KOPT-K1 (cell line): ENCODE measurements around the gene PACRGL.
"Not testable (repeated sequence)": the region's sequence is repeated elsewhere in the genome, so short reads cannot be mapped to it uniquely, and the experiment has no call there.

ENCODE experiments used
- H3K27ac ChIP-seq: fragments of 200-600 bp; sonication (generic); 2 replicates; pipeline ENCODE4 v1.5.1; 2016; ENCODE audit warnings: antibody characterized with exemption, mild to moderate bottlenecking, low read depth, low read length; ENCODE audit not compliant: poor library complexity, severe bottlenecking
- H3K36me3 ChIP-seq: fragments of 200-600 bp; sonication (generic); 2 replicates; pipeline ENCODE4 v1.5.1; 2017; ENCODE audit warnings: antibody characterized with exemption, mild to moderate bottlenecking, low read length, moderate library complexity; ENCODE audit not compliant: insufficient read depth
- H3K9me3 ChIP-seq: fragments of 200-600 bp; sonication (generic); 2 replicates; pipeline ENCODE4 v1.5.1; 2017; ENCODE audit warnings: antibody characterized with exemption, low read length, mild to moderate bottlenecking; ENCODE audit not compliant: insufficient read depth, poor library complexity, severe bottlenecking

The PACRGL gene

DNA sequence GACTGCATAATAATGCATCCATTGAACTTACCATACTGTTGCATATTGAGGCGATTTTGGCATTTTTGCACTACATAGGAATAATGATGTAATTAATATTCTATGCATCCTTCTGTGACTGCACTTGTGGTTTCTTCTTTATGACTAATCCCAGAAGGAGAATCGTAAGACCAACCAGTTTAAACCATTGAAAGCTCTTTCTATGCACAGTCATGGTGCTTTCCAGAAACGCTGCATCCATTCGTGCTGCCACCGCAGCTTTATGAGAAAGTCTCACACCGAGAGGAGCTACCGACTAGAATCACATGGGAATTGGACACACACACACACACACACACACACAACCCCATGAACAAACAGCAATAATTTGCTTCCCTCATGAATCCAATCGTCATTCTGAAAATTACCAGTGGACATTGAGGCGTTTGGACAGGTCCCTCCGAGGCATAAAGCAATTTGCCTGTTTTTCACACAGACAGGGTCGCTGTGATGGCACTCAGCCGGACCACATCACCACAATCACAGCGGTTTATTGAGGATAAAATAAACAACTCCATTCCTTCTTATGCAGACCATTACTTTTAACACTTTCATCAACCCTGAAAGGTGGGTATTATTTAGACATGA, 64.2 kb downstream of the PACRGL start:
- Histone ChIP-seq H3K36me3 (no peaks in the 10 kb centered on the region), H3K9me3 (no peaks in the 10 kb centered on the region), H3K27ac (no peak overlapping the region)

DNA sequence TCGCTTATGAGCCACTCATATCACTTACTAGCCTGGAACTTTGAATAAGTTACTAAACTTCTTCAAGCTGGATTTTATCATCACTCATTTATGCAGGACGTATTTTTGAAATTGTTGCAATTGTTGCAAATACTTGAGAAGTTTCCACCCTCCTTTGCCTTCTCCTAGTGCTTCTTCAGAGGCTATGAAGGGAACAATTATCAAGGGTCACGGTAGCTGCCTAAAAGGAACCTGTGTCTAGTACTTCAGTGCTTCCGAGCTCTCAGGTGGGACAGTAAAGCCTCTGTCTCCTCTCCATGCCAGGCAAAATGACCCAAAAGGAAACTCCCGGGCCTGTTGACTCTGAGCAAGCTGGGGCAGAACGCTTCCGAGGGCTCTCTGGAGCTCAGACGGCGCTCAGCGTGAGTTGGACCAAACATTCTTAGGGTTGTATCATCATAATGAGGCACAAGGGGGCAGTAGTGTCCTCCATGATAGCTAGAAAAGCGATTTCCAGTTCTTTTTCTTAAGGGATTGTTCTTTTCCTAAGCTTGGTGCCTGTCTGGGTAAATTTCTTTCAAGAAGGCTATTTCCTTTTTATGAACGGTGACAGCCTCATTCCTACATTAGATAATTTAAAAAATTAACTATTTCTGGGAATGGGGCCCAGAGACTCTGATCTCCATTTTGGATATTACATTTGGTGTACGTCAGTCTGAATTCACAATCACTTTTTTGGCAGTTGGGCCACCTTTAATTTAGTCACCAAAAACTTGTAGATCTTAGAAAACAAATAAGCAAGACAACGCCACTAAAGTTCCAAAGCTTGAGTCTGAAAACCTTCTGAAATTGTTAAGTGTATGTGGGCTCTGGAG, 73.1 kb downstream of the PACRGL start:
- Histone ChIP-seq H3K36me3 (no peaks in the 10 kb centered on the region), H3K27ac (no peak overlapping the region), H3K9me3 (no peaks in the 10 kb centered on the region)

DNA sequence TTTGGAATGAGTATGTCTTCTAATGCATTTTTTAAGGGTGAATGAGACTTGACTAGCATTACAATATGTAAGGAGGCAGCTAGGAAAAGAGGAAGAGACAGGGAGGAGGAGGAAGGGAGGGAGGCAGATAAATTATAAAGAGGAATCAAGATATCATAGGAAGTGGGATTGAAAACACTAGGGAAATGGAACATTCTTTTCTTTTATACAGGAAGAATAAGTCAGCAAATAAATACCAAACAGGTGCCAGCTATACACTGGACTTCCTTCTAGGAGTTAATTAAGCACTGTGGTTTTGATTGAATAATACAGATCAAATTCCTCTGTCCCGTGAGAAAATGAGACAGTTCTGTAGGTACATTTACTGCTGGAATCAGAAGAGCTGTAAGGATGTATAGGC, 78.6 kb downstream of the PACRGL start:
- no peaks in the 10 kb centered on the region for H3K9me3 ChIP-seq
- no peak overlapping the region for H3K27ac ChIP-seq
- no peaks in the 10 kb centered on the region for H3K36me3 ChIP-seq

DNA sequence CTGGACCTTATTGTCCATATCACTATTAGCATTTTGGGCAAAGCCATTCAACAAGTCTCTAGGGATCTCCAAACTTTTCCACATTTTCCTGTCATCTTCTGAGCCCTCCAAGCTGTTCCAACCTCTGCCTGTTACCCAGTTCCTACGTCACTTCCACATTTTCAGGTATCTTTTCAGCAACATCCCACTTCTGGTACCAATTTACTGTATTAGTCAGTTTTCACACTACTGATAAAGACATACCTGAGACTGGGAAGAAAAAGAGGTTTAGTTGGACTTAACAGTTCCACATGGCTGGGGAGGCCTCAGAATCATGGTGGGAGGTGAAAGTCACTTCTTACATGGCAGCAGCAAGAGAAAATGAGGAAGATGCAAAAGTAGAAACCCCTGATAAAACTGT, 82.9 kb downstream of the PACRGL start:
- not testable (repeated sequence) for H3K27ac ChIP-seq, H3K9me3 ChIP-seq, H3K36me3 ChIP-seq

DNA sequence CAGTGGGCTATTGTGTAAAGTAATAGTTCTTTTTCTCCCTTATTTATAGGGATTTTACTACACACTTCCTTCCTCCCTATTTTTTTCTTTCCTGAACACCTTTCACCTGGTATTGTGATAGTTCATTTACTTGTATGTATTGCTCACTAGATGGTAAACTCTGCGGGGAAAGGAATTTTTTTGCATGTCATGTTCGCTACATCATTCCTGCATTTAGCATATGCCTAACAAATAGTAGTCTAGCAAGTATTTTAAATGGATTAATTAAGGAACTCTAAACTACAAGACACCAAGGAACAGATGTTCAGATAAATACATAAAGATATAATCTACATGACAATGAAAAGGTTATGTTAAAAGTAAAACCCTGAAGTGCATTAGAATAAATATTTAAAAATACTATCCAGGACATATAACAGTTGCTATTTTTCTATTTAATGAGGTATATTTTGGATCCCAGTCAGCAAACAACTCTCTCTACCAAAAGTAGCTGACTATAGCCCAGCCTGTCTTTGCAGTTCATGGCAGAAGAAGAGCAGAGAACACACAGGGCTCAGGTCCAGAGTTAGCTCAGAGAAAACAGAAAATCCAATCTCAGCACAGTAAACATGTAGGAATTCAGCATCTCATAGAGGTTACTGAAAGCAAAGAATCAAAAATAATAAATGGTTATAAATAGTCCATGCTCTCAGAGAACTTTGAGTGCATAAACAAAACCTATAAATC, 87.8 kb downstream of the PACRGL start:
- Histone ChIP-seq H3K27ac (no peak overlapping the region), H3K9me3 (no peaks in the 10 kb centered on the region), H3K36me3 (no peaks in the 10 kb centered on the region)
